ENCODE measurements around the gene CPEB3. TPM values are rescaled to one million over a fixed set of nuclear protein-coding genes. Genes with fewer than 3 reads are reported as not detected.
"Not testable (repeated sequence)": the region's sequence is repeated elsewhere in the genome, so short reads cannot be mapped to it uniquely, and the experiment has no call there.

CPEB3 gene
- total RNA-seq, 2 donors from 2014 or later, result 10.6 to 16.9 TPM

GRCh38 chr10:92031580-92031979 lies 259.3 kb downstream of the CPEB3 start:
- no peaks in the 10 kb centered on the region for H3K36me3 ChIP-seq
- no peak overlapping the region for H3K27ac ChIP-seq
- WGBS, result 90% methylated on average over 3 of the region's 3 CpGs
- H3K9me3 ChIP-seq, result no peaks in the 10 kb centered on the region
- no peak overlapping the region for H3K4me3 ChIP-seq
- intact Hi-C loops (cut with DNase I), result no loop called here
- H3K27me3 ChIP-seq (replicated peaks; ENCODE audit: insufficient read depth), result no peaks in the 10 kb centered on the region
- no peaks in the 10 kb centered on the region for H3K4me1 ChIP-seq (replicated peaks)
- no peak for TF ChIP-seq POLR2A (IDR thresholded peaks at IDR 0.05)
- no peak for TF ChIP-seq POLR2AphosphoS5 (IDR thresholded peaks at IDR 0.05)
- no peak for TF ChIP-seq CTCF (IDR thresholded peaks at IDR 0.05)
- no peak for DNase-seq (ENCODE audit: low spot score)

GRCh38 chr10:92027141-92027540 lies 263.7 kb downstream of the CPEB3 start:
- Histone ChIP-seq H3K4me1 (replicated peaks) (no peaks in the 10 kb centered on the region), H3K27ac (no peak overlapping the region), H3K36me3 (no peaks in the 10 kb centered on the region), H3K9me3 (no peaks in the 10 kb centered on the region), H3K27me3 (replicated peaks; ENCODE audit: insufficient read depth) (no peaks in the 10 kb centered on the region), H3K4me3 (no peak overlapping the region)
- DNase-seq (ENCODE audit: low spot score), result no peak
- WGBS, result 89% methylated on average over 4 of the region's 4 CpGs
- intact Hi-C loops (cut with DNase I), result no loop called here
- TF ChIP-seq POLR2A (IDR thresholded peaks at IDR 0.05) (no peak), POLR2AphosphoS5 (IDR thresholded peaks at IDR 0.05) (no peak), CTCF (IDR thresholded peaks at IDR 0.05) (no peak)

GRCh38 chr10:92025340-92025739 lies 265.5 kb downstream of the CPEB3 start:
- H3K36me3 ChIP-seq; H3K27me3 ChIP-seq (replicated peaks; ENCODE audit: insufficient read depth); H3K4me3 ChIP-seq; H3K27ac ChIP-seq; H3K9me3 ChIP-seq; H3K4me1 ChIP-seq (replicated peaks); DNase-seq (ENCODE audit: low spot score); intact Hi-C loops (cut with DNase I): not testable (repeated sequence)
- WGBS, result 98% methylated on average over 3 of the region's 3 CpGs

- H3K27me3 ChIP-seq (replicated peaks; ENCODE audit: insufficient read depth), result no peaks in the 10 kb centered on the region
- H3K36me3 ChIP-seq, result no peaks in the 10 kb centered on the region
- no peak for TF ChIP-seq POLR2AphosphoS5 (IDR thresholded peaks at IDR 0.05)
- no peak for TF ChIP-seq CTCF (IDR thresholded peaks at IDR 0.05)
- no peak for TF ChIP-seq POLR2A (IDR thresholded peaks at IDR 0.05)
- no peaks in the 10 kb centered on the region for H3K9me3 ChIP-seq
- 92% methylated on average over 4 of the region's 4 CpGs for WGBS
- no peaks in the 10 kb centered on the region for H3K4me1 ChIP-seq (replicated peaks)
- H3K27ac ChIP-seq, result no peak overlapping the region
- intact Hi-C loops (cut with DNase I), result no loop called here
- no peak for DNase-seq (ENCODE audit: low spot score)
- no peak overlapping the region for H3K4me3 ChIP-seq
Observed at GRCh38 chr10:92024700-92025099, 266.2 kb downstream of the CPEB3 start.

- no peak for DNase-seq (ENCODE audit: low spot score)
- no peaks in the 10 kb centered on the region for H3K36me3 ChIP-seq
- 52% methylated on average over 1 of the region's 1 CpG for WGBS
Observed at GRCh38 chr10:92014620-92015019, 276.3 kb downstream of the CPEB3 start.

More at GRCh38 chr10:92014620-92015019, 276.3 kb downstream of the CPEB3 start:
- TF ChIP-seq CTCF (IDR thresholded peaks at IDR 0.05), result no peak
- TF ChIP-seq POLR2A (IDR thresholded peaks at IDR 0.05), result no peak
- no peak for TF ChIP-seq POLR2AphosphoS5 (IDR thresholded peaks at IDR 0.05)
- H3K4me1 ChIP-seq (replicated peaks), result no peaks in the 10 kb centered on the region
- no peaks in the 10 kb centered on the region for H3K27me3 ChIP-seq (replicated peaks; ENCODE audit: insufficient read depth)
- no peaks in the 10 kb centered on the region for H3K9me3 ChIP-seq
- no peak overlapping the region for H3K4me3 ChIP-seq
- intact Hi-C loops (cut with DNase I), result no loop called here
- no peak overlapping the region for H3K27ac ChIP-seq

Measured in prostate gland (tissue), 2 donors.